ENCODE results near the gene YPEL2.

- TF ChIP-seq ZNF768 (tag by site-specific recombination; IDR thresholded peaks at IDR 0.05) (no peak), TCF7L2 (IDR thresholded peaks at IDR 0.05; ENCODE audit: borderline replicate concordance, low read depth, low read length) (no peak), ZNF266 (tag by site-specific recombination; IDR thresholded peaks at IDR 0.05; ENCODE audit: low read depth) (no peak), CTCF (tag by site-specific recombination; IDR thresholded peaks at IDR 0.05) (no peak), ZBTB17 (tag by site-specific recombination; IDR thresholded peaks at IDR 0.05) (no peak), KLF1 (tag by site-specific recombination; IDR thresholded peaks at IDR 0.05) (no peak), SP2 (tag by site-specific recombination; IDR thresholded peaks at IDR 0.05) (no peak), ZSCAN30 (tag by site-specific recombination; IDR thresholded peaks at IDR 0.05) (no peak), ZNF660 (tag by site-specific recombination; IDR thresholded peaks at IDR 0.05) (no peak), YY1 (tag by site-specific recombination; IDR thresholded peaks at IDR 0.05) (no peak), ZNF501 (tag by site-specific recombination; IDR thresholded peaks at IDR 0.05) (no peak), ZBTB10 (tag by site-specific recombination; IDR thresholded peaks at IDR 0.05) (no peak), ZNF335 (tag by site-specific recombination; conservative IDR thresholded peaks at IDR 0.05) (no peak), ZNF274 (IDR thresholded peaks at IDR 0.05; ENCODE audit: low read length) (no peak), ZNF274 (tag by site-specific recombination; IDR thresholded peaks at IDR 0.05; ENCODE audit: borderline replicate concordance) (no peak)
Measured at GRCh38 chr17:59413014-59413766, 81.7 kb downstream of the YPEL2 start.

Measured in HEK293 (cell line).